NCI-H2196 treated with DMSO at 0.1 percent for 48 hours (cell line): ENCODE data around the gene HSF4.

Experiments
- DNase-seq: peaks from one replicate; lab custom pipeline; 2025; ENCODE audit not compliant: unreplicated experiment; lab: John Stamatoyannopoulos, UW

Gene HSF4

DNA sequence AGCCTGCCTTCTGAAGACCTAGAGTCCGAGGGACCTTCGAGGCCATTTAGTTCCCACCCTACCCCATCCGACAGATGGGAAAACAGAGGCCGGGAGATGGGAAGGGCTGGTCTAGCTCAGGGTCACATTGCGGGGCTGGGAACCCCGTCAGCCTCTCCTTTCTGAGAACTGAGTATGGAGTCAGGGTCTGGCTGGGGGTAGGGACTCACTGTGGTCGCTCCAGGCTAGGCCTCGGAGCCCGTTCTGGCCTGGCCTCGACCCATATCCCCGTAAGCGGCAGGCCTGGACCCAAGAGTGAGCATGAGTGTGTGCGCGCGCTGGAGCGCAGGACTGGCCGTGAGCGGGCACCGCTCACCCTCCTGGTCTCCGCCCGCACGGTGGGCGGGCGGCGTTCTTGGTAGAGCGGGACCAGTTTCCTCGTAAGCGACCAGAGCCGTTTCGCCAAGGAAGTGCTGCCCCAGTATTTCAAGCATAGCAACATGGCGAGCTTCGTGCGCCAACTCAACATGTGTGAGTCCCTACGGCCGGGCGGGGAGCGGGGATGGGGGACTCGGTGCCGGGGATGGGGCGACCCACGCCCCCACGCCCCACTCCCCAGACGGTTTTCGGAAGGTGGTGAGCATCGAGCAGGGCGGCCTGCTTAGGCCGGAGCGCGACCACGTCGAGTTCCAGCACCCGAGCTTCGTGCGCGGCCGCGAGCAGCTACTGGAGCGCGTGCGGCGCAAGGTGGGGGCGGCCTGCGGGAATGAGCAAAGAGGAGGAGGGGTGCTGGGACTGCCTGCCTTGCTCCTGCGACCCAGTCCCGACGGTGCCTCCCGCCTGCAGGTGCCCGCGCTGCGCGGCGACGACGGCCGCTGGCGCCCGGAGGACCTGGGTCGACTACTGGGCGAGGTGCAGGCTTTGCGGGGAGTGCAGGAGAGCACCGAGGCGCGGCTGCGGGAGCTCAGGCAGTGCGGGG lies 855 bp downstream of the HSF4 start:
- no peak for DNase-seq

DNA sequence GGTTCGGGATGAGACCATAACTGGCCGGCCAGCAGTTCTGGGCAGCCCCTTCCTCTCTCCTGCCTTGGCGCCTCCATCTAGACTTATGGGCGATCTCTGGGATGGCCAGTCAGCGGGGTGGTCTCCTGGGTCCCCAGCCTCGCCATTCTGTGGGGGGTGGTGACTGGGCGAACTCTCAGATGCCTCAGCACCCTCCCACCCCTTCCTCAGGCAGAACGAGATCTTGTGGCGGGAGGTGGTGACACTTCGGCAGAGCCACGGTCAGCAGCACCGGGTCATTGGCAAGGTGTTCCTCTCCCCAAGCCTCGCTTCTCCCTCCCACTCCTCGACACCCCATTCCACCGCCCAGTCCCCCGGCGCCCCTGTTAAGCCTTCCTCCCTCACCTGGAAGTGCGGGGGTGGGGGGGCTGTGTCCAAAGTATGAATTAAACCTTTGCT lies 1.6 kb downstream of the HSF4 start:
- no peak for DNase-seq

DNA sequence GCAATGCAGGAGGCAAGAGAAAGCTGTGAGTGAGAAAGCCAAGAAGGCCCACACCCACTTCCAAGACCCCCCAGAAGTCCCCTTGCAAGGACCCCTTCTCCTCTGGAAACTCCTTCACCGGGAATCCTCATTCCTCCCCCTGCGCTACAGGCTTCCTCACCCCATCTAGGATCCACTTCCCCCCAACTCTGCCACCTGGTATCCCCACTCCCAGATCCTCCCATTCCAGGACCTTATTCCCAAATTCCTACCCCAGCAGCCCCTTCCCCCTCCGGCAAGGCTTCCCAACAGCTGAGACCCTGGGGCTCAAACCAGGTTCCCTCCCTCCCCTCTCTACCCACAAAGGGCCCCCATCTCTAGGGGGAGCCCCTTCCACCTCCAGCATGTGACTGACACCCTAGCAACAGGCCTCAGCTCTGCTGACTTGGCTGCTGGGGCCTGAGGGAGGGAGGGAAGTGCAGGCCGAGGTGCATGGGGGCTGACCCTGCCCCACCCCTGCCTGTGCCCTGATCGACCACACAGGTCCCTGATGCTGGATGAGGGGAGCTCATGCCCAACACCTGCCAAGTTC lies 2.1 kb downstream of the HSF4 start:
- no peak for DNase-seq

DNA sequence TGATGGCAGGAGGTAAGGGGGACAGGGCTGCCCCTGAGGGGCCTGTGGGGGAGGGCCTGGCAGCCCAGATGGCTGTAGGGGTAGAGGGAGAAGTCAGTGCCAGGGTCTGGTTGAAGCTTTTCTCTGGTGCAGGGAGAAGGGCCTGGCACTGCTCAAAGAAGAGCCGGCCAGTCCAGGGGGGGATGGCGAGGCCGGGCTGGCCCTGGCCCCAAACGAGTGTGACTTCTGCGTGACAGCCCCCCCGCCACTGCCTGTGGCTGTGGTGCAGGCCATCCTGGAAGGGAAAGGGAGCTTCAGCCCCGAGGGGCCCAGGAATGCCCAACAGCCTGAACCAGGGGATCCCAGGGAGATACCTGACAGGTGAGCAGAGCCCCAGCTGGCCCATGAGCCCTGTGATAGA lies 3.0 kb downstream of the HSF4 start:
- no peak for DNase-seq

DNA sequence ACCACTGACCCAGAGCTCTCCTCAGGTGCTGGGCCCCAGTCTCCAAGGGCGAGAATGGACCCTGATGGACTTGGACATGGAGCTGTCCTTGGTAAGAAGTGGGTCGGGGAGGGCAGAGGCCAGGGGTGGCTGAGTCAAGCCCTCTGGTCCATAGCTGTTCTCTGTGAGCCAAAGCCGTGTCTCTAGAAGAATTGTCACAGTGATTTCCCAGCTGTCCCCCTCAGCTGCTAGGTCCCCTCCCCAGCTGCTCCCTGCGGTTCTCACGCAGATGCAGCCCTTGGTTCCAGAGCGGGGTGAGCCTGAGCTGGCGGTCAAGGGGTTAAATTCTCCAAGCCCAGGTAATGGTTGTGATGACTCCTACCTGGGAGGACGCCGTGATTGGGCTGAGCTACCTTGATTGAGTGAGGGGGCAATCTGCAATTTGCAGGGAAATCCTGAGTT lies 4.5 kb downstream of the HSF4 start:
- no peak for DNase-seq

DNA sequence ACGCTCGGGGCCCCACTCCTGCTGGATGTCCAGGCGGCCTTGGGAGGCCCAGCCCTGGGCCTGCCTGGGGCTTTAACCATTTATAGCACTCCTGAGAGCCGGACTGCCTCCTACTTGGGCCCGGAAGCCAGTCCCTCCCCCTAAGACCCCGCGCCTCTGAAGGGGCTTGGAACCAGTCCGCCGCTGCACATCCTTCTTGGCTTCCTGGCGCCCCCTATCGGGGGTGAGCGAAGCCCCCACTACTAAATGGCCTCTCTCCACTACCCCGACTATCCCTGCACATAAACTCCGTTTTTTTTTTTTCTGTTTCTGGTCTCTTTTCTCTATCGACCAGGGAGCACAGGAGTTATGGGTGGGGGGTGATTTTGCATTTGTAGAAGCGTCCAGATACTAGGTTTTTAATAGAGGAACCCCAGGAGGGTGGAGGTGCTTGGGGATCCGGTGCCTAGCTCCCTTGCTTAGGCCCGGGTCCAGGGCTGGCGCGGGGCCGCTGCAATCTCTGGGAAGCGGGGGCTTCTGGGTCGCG lies 5.2 kb downstream of the HSF4 start:
- no peak for DNase-seq

DNA sequence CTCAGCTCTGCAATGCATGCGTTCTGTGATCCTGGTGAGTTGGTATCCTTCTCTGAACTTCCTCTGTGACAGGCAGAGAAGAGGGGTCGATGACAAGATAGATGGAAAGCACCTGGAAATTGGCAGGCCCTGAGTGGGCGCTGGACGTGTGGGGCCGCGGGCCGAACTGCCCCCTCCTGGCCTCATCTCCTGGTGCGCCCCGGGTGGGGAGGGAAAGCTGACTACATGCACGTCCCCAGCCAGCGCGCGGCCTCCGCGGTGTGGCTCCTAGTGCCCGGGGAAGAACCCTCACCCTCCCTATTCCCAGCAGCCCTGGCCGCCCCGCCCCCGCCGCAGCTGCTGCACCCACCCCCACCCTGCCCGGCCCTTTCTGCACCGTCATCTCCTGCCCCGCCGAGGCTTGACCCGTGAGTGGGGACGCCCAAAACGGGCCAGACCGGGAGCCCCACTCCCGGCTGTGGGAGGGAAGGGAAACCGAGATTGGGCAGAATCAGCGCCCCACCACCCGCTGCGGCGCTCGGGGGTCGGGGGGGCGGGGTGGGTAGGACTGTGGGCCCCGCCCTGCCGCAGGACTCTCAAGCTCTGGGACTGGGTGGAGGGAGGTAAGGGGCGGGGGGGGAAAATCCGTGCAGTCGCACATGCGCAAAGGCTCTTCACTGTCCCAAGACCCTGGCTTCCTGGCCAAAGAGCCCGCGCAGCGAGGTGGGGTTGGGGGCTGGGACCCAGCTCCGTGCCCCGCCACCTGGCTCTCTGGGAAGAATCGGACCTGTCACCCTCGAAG lies 5.8 kb downstream of the HSF4 start, which contains the start of gene NOL3:
Gene NOL3 (plus strand): TSS at position 371 of the 781 bp plus-strand sequence.
- peak; percentile 34 for DNase-seq

DNA sequence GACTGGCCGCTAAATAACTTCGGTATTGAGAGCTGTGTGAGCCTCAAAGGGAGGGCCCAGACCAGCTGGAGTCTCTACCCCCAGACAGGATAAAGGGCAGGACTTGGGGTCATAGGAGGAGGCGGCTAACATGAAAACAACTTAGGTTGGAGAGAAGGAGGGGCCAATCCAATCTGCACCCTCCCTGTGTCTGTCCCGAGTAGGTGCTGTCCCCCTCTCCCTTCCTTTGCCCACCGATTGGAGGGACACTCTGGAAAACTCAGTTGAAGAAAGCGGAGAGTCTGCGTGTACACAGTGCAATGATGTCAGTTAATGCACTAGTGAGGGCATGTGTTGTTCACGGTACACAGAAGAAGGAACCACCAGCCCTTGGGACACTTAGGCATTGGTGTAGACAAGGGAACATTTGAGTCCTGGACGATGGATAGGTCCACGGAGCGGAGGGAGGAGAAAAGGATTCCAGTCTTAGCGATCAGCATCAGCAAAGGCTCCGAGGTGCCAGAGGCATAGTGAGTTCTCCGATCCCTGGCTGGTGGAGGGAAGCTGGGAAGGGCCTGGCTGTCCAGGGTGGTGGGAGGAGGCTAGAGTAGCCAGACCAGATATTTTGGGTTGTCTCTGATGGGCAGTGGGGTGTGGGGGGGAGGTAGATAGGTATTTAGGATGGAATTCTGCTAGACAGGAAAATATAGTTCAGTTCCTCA lies 6.6 kb downstream of the HSF4 start:
- DNase-seq = no peak

DNA sequence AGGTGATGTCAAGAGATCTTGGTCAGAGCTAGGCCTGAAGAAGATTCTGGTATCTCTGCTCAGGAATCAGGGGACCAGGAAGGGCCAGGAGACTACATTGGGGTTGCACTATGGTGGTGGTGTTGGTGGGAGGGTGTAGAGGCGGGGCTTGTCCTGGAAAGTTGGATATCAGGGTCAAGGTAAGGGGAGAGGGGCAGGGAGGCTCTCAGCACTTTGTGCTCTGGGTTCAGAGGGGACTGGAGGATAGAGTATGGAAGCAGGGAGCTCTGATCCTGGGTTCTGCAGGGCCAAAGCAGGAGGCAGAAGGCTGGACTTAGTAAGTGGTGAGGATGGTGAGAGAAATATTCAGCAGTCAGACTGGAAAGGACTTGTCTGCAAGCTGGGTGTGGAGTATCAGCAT lies 8.8 kb downstream of the HSF4 start:
- no peak for DNase-seq

DNA sequence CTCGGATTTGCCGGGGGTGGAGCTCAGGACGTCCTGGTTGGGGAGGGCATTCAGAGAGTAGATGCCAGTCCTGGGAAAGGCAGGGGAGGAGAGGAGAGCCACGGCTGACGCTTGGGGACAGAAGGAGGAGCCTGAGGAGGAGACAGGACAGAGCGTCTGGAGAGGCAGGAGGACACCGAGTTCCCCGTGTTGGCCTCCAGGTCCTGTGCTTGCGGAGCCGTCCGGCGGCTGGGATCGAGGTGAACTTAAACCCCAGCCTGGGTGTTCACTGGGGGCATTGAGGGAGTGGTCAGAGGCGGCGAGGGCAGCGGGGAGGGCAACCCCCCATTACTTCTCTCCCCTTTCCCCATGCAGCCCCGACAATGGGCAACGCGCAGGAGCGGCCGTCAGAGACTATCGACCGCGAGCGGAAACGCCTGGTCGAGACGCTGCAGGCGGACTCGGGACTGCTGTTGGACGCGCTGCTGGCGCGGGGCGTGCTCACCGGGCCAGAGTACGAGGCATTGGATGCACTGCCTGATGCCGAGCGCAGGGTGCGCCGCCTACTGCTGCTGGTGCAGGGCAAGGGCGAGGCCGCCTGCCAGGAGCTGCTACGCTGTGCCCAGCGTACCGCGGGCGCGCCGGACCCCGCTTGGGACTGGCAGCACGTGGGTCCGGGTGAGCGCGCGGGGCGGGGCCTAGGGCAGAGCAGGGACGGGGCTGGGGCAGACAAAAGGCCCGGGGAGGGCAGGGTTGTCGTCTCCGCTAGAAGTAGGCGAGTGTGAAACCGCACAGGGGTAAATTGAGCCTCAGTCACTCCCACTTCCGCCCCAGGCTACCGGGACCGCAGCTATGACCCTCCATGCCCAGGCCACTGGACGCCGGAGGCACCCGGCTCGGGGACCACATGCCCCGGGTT lies 9.5 kb downstream of the HSF4 start:
- peak; percentile 39 for DNase-seq

DNA sequence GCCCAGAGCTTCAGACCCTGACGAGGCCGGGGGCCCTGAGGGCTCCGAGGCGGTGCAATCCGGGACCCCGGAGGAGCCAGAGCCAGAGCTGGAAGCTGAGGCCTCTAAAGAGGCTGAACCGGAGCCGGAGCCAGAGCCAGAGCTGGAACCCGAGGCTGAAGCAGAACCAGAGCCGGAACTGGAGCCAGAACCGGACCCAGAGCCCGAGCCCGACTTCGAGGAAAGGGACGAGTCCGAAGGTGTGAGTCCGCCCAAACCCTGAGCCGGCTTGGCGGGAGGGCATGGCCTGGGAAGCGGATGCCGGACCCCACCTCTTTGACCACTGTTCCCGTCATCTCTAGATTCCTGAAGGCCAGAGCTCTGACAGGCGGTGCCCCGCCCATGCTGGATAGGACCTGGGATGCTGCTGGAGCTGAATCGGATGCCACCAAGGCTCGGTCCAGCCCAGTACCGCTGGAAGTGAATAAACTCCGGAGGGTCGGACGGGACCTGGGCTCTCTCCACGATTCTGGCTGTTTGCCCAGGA lies 10.2 kb downstream of the HSF4 start:
- DNase-seq = no peak

DNA sequence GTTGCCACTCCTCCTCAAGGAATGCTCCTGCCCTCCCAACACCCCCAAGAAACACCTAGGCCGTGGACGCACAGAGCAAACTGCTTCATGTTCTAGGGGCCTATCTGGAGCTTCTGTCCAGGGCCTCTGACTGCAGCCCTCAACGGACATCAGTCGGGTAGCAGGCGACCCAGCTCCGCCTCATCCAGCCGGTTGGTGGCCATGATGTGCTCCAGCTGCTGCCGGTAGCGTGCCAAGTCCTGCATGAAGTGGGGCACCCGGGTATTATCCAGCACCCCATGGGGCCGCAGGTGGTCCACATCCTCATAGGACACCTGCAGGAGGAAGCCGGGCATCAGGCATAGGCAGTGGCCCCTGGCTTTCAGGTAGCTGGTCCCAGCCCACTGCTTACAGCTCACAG lies 12.1 kb downstream of the HSF4 start:
- DNase-seq = no peak

DNA sequence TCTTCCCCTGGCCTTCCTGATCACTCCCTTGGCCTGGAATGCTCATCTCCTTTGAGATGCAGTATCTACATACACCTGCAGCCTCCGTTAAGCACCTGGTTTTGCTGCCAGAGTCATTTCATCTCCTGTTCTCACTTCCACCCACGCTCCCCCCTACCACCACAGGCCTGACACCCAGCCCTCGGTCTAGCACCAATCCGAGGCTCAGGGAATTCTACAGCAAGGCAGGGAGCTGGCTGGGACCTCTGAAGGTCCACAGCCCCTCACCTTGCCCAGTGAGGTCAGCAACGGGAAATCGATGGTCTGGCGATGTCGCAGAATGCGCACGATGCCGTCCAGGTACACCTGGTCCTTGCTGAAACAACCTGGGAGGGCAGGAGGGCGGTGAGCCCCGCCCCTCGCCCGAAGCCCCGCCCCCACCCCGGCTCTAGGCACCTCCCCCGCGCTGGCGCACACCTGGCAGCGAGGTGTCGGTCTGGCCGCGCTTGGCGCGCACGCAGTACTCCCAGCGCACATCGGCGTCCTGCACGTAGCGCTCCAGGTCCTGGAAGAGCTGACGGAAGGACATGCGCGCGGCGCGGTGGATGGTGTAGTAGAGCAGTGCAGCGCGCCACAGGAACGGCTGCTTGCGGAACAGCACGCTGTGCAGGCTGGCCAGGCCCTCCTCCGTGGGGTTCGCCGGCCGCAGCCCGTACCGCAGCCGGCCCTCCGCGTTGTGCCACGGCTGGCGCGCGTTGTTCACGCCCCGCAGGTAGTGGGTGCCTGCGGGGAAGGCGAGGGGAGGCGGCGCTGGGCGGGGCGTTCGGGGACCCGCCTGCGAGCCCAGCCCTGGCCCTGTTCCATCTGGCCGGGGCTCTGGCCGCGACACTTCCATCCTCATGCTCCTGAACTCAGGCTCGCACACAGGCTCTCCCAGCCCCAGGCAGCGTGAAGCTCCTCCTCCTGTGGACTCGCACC lies 13.5 kb downstream of the HSF4 start:
- peak; percentile 57 for DNase-seq

DNA sequence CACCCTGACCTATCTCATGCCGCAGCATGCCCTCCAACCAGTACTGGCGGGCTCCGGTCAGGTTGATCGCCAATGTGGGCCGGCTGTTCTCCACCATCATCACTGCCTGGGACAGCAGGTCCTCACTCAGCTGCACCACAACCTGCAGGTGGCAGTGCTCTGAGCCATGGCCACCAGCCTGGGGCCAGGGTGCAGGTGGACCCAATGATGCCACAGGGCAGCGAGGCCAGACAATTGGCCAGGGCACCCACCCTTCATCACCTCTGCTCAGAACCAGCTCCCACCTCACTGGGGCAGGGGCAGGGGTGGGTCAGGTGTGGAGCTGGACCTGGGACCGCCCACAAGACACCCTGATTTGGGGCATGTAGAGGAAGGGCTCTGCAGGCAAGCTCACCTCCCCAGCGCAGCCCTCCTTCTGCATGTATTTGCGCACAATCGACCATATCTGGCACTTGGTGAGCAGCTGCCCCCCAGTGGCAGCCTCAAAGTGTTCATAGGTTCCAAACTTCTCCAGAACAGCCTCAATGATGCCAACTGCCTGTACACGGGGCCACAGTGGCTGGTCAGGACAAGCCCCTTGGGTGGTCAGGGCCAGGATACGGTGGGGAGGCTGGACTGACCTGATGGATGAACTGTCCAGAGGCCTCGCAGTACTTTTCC lies 15.0 kb downstream of the HSF4 start:
- DNase-seq = no peak

DNA sequence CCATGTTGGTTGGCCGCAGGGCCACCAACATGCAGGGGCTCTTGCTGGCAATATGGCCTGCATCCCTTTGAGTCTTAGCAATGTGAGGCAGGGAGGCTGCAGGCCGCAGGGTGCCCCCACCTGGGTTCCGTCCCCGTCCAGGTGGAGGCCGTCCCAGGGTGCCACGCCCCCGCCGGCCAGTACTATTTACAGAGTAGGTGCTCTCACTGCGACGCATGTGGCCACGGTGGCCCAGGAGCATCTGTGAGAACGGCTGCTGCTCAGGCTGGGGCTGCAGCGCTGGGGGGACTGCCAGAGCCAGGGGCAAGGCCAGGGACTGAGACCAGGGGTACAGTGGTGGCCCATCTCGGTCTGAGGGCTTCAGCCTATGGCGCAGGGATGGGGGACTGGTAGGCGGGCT lies 15.6 kb downstream of the HSF4 start:
- no peak for DNase-seq

DNA sequence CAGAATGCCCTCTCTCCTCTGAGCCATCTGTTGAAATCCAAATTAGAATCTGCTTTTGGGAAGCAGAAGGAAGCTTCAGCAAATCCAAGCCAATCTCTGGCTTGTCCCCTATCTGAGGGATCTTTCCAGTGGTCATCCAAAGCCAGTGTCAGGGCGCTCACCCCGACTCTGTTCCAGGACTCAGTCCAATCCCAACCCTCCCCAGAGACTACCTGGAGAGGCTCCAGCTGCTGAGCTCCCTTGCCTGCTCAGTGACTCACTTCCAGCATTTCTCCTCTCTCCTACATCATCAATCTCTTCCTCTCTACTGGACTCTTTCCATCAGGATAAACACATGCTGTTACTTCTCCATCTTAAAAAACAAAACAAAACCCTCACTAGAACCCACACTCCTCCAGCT lies 16.8 kb downstream of the HSF4 start:
- DNase-seq = no peak

DNA sequence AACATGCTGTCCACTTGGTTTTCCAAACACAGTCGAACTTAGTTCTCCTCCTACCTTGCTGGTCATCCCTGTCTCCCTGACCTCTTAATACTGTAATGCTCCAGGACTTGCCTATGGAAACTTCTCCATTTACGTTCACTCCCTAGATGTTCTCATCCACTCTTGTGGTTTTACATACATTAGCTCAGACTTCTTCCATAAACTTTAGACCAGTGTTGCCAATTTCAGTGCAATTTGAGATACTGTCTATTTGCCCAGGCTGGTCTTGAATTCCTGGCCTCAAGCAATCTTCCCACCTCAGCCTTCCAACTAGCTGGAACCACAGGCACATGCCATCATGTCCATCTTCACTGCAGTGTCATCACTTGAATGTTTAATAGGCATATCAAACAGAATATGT lies 17.7 kb downstream of the HSF4 start:
- DNase-seq = no peak

DNA sequence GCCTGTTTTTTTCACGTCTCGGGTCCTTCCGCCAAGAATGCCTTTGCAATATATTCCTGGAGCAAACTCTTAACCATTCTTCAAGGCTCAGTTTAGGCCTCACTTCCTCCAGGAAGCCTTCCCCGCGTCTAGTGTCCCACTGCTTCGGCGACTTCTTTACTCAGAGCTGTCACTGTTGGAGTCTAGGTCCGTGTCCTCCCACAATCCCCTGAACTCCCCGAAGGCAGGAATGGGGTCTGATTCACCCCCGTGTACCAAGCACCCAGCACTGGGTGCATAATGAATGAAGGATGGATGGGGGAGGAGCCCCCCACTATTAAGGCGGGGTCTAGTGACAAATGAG lies 18.7 kb downstream of the HSF4 start:
- DNase-seq = no peak
